ENCODE measurements around the gene DHX40.
A peak's percentile ranks its signal among the peaks of the same experiment; 100 is the strongest.
"Not testable (repeated sequence)": the region's sequence is repeated elsewhere in the genome, so short reads cannot be mapped to it uniquely, and the experiment has no call there.

Gene DHX40, protein sequence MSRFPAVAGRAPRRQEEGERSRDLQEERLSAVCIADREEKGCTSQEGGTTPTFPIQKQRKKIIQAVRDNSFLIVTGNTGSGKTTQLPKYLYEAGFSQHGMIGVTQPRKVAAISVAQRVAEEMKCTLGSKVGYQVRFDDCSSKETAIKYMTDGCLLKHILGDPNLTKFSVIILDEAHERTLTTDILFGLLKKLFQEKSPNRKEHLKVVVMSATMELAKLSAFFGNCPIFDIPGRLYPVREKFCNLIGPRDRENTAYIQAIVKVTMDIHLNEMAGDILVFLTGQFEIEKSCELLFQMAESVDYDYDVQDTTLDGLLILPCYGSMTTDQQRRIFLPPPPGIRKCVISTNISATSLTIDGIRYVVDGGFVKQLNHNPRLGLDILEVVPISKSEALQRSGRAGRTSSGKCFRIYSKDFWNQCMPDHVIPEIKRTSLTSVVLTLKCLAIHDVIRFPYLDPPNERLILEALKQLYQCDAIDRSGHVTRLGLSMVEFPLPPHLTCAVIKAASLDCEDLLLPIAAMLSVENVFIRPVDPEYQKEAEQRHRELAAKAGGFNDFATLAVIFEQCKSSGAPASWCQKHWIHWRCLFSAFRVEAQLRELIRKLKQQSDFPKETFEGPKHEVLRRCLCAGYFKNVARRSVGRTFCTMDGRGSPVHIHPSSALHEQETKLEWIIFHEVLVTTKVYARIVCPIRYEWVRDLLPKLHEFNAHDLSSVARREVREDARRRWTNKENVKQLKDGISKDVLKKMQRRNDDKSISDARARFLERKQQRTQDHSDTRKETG

DNA sequence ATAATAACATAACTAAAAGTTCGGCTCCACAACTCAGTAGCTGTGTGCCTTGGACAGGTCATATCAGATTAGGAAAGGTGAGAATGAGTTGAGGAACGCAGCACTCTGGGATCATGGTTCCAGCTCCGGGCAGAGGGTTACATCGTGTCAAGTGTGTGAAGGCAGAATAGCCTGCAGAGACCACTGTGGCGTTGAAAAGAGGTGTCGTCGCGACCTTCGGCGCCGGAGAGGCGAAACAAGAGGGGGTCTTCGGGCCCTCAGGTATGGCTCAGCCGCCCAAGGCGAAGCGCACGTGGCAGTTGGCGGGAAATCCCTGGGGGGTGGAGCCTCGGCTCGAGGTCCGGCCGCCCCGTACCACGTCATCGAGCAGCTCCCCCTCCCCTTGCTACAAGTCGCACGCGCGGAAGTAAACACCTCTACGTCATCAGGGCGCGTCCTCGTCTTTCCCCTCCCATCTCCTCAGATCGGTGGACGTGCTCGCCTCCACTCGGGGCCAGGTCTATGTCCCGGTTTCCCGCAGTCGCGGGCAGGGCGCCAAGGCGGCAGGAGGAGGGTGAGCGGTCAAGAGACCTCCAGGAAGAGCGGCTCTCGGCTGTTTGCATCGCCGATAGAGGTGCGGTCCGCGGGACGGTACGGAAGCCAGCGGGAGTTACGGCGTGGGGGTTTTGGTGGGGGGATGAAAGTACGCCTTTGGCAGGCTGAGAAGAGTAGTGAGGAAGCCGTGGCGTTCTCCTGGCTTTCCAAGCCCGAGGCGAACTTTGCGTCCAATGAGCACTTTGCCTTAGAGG, at the start of gene DHX40:
Gene DHX40 (plus strand): TSS at position 440 of the 788 bp plus-strand sequence. CDS start 62 bp downstream, at position 502.
- DNase-seq: peak; percentile 97

- no peak for DNase-seq
Measured at GRCh38 chr17:59516451-59516850, 49.0 kb upstream of the DHX40 start.

GRCh38 chr17:59519132-59519531, 46.3 kb upstream of the DHX40 start:
- DNase-seq: no peak

GRCh38 chr17:59520251-59520650, 45.2 kb upstream of the DHX40 start:
- no peak for DNase-seq

- DNase-seq: peak; percentile 75
Measured at GRCh38 chr17:59521465-59522126, 43.8 kb upstream of the DHX40 start.

DNA sequence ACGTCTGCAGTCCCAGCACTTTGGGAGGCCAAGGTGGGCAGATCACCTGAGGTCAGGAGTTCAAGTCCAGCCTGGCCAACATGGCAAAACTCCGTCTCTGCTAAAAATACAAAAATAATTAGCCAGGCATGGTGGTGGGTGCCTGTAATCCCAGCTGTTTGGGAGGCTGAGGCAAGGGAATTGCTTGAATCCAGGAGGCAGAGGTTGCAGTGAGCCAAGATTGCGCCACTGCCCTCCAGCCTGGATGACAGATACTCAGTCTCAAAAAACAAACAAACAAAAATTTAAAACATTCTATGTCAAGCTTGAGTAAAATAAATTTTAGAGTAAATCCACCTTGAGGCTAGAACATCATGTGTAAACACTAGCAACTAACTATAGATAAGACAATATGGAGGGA, 40.5 kb upstream of the DHX40 start:
- not testable (repeated sequence) for DNase-seq

DNA sequence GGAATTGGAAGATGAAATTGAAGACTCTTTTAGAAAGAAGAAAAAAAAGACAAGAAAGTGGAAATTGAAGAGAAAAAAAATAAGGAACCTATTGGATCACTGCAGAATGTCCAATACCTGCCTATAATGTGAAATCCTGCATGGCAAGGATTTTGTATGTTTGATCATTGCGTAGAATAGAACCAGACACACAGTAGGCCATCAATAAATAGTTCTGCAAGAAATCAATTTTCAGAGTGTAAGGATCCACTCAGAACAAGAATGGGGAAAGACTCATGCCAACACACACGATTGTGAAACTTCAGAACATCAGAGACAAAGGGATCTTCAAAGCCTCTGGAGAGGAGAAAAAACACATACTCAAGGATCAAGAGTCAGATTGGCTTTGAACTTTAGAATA, 39.7 kb upstream of the DHX40 start:
- DNase-seq: no peak

- DNase-seq: no peak
Measured at GRCh38 chr17:59526451-59526850, 39.0 kb upstream of the DHX40 start.

GRCh38 chr17:59527325-59527917, 38.0 kb upstream of the DHX40 start:
- DNase-seq: no peak

GRCh38 chr17:59527931-59528330, 37.5 kb upstream of the DHX40 start:
- DNase-seq: no peak

- DNase-seq: no peak
Measured at GRCh38 chr17:59530531-59530930, 34.9 kb upstream of the DHX40 start.

DNA sequence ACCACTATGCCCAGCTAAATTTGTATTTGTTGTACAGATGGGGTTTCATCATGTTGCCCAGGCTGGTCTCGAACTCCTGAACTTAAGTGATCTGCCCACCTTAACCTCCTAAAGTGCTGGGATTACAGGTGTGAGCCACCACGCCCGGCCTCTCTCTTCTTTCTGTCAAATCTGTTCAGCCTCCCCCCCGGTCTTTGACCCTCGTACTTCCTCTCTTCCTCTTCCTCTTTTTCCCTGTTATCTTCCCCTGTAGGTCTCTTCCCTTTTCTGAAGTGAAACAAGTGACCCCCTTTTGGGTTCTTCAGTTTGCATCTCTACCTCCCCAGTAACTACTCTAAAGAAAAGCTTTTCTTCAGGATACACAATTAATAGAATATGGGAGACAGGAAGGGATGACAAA, 31.7 kb upstream of the DHX40 start:
- DNase-seq: peak; percentile 34

DNA sequence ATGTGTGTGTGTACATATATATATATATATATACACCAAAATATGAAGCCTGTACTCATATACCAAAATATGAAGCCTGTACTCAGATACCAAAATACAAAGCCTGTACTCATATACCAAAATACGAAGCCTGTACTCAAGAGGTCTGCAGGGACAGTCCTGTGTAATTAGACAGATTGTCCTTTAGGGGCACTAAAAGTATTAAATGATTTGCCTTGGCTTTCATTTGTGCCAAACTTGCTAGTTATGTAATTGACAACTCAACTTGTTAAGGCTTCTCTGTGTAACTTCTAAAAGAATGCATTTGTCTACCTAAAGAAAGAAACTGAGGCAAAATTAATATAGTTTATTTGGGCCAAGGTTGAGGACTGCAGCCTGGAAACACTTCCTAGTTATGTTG, 30.8 kb upstream of the DHX40 start:
- peak; percentile 77 for DNase-seq

- no peak for DNase-seq
Measured at GRCh38 chr17:59538195-59538909, 27.1 kb upstream of the DHX40 start.

- no peak for DNase-seq
Measured at GRCh38 chr17:59542960-59543635, 22.3 kb upstream of the DHX40 start.

DNA sequence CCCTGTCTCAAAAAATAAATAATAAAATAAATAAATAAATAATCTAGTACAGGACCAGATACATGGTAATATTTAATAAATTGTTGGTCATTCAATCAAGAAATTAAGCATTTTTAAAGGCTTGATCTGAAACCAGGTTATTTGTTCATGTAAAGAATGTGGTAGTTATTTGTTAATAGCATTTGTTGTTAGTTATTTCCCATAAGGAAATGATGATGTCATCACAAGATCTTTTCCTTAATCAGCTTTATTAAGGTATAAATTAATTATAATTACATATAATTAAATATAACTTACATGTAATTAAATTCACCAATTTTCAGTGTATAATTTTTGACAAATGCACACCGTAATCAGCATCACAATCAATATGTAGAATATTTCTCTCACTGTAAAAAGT, 19.5 kb upstream of the DHX40 start:
- no peak for DNase-seq

GRCh38 chr17:59547131-59547915, 18.1 kb upstream of the DHX40 start:
- DNase-seq: no peak

DNA sequence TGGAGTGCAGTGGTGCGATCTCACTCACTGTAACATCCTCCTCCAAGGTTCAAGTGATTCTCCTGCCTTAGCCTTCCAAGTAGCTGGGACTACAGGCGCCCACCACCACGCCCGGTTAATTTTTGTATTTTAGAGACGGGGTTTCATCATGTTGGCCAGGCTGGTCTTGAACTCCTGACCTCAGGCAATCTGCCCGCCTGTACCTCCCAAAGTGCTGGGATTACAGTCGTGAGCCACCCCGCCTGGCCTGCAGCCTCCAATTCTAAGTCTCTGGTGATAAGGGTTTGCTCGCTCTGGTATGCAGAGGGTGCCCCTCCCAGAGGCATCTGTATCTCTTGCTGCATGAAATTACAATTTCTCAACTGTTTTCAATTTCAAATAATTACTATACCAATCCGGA, 16.4 kb upstream of the DHX40 start:
- peak; percentile 29 for DNase-seq

GRCh38 chr17:59550703-59551102, 14.7 kb upstream of the DHX40 start:
- no peak for DNase-seq

GRCh38 chr17:59558039-59558438, 7.4 kb upstream of the DHX40 start:
- DNase-seq: no peak

All from hematopoietic multipotent progenitor cell treated with erythropoietin and hydrocortisone succinate and interleukin-3 and kit ligand, for 6 days (in vitro differentiated cells).